AG04449 (cell line): Measurements from ENCODE around the gene LRIG3.

ENCODE experiments used
- CTCF ChIA-PET: fragments of 350-600 bp; formaldehyde crosslinking; extraction: SDS; loops from one replicate; lab custom pipeline; 2021; ENCODE audit warnings: antibody characterized with exemption; lab: Yijun Ruan, JAX
- POLR2A ChIA-PET: fragments of 400-600, 350-600 bp; formaldehyde crosslinking; extraction: SDS; loops from one replicate; lab custom pipeline; 2020; ENCODE audit warnings: antibody characterized with exemption, inconsistent platforms; lab: Yijun Ruan, JAX
- DNase-seq: peaks from one replicate; pipeline ENCODE4 v3.0.0-alpha.2; 2010; ENCODE audit warnings: low read depth, low spot score
- H3K4me3 ChIP-seq: 2 replicates; pipeline ENCODE4 v1.5.1; 2011; ENCODE audit warnings: low read depth, mild to moderate bottlenecking, control low read depth, low read length
- CTCF ChIP-seq: IDR thresholded peaks from one replicate; pipeline ENCODE4 v1.5.1; 2011; ENCODE audit warnings: mild to moderate bottlenecking, moderate library complexity, low read length, control low read depth, inconsistent platforms; ENCODE audit not compliant: insufficient read depth; ENCODE audit errors: missing control alignments

LRIG3 gene

GRCh38 chr12:58961906-58962305, 41.6 kb upstream of the LRIG3 start:
- no peak for DNase-seq
- no peak overlapping the region for H3K4me3 ChIP-seq
- CTCF ChIA-PET: interaction anchor here (1.1 to 1.2 kb wide), 2 partner anchors 10 to 189 kb away, joined by 4 to 6 read pairs; no protein-coding TSS in a partner anchor
- POLR2A ChIA-PET: no interaction called here
- no peak for TF ChIP-seq CTCF

DNA sequence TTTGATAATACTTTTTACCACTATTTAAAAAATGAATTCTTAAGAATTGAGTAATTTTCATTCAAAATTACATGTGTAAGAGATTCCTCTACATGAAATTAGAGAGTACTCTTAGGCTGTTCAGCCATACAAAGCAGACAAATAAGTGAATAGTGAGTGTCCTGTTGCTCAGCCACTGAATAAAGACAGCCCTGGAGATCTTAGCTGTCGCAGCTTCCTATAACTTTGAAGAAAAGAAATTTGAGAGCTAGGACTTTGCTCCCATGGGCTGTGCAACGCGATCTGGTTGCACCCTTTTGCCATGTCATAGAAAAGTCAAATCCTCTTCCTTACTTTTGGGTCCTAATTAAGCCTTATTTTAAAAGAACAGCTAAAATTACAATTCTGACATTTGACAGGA, 40.9 kb upstream of the LRIG3 start:
- no peak overlapping the region for H3K4me3 ChIP-seq
- ChIA-PET CTCF (interaction anchor here (1.2 kb wide), 1 partner anchor 9 kb away, joined by 6 read pairs; no protein-coding TSS in a partner anchor), POLR2A (no interaction called here)
- TF ChIP-seq CTCF: no peak
- DNase-seq: no peak

DNA sequence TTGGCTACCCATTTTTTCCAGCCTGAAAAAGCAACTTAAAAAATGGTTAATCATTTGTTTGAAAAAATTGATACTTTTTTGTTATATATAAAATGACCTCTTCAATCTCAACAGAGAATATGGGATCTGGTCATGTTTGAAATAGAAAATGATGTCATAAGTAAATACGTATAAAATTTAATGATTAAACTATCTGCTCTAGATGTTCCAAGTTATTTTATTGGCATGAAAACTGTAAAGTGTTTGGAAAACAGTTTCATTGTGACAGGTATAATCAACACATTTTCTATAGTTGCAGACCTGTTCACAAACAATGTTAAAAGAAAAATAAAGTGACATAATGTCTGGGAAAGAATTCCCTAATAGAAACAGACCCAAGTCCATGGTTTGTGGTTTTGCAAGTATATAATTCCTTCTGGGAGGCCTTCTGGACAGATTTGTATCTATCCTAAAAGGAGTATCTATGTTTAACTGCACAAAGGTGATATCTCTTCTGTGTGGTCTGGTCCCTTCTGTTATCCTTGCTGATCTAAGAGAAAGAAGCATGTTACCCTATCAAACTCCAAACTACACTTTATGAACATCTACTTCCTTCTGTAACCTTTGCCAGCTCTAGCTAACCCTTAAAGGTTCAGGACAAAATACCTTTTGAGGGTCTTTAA, 39.5 kb upstream of the LRIG3 start:
- ChIA-PET CTCF (no interaction called here), POLR2A (no interaction called here)
- DNase-seq: no peak
- H3K4me3 ChIP-seq: no peak overlapping the region
- TF ChIP-seq CTCF: no peak

DNA sequence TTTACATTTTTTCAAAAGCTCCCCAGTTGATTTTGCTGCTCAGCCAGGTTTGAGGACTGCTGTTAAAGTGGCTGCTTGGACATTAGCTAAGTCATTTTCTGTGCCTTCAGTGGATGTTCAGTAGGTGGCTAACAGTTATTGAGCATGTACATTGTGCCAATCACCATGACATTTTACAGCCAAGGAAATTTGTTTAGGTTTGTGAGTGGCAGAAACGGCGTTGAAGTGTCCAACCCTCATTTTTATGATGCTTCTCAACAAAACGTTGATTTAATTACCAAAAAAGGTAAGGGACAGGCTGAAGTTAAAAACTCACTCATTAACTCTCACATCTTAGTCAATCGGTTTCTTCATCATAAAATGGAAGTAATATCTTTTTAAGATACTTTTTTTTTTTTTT, 37.0 kb upstream of the LRIG3 start:
- no peak for DNase-seq
- POLR2A ChIA-PET: no interaction called here
- TF ChIP-seq CTCF: no peak
- CTCF ChIA-PET: no interaction called here
- H3K4me3 ChIP-seq: no peak overlapping the region

DNA sequence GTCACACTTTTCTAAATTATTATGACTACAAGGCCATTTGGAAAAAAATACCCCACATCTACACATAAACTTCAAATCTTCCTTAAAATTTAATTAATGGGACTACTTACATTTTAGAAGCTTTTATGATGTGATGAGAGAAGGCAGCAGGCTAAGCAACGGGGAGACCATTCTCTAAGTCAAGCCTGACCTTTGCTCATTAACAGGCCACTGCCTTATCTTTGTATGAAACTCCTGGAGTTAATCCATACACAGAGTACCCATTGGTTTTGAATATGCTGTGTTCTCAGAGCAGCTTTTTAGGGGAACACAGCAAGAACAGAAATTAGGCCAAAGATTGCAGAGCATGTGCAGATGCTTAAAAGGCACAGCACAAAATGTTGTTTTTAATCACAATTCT, 35.5 kb upstream of the LRIG3 start:
- no peak overlapping the region for H3K4me3 ChIP-seq
- TF ChIP-seq CTCF: no peak
- POLR2A ChIA-PET: no interaction called here
- CTCF ChIA-PET: no interaction called here
- DNase-seq: no peak

GRCh38 chr12:58954002-58954401, 33.7 kb upstream of the LRIG3 start:
- ChIA-PET CTCF (no interaction called here), POLR2A (no interaction called here)
- no peak overlapping the region for H3K4me3 ChIP-seq
- no peak for DNase-seq
- TF ChIP-seq CTCF: no peak
